GM12865 (cell line): ENCODE measurements around the gene VPS16.
A peak's percentile ranks its signal among the peaks of the same experiment; 100 is the strongest.

ENCODE experiments used
- DNase-seq: peaks from one replicate; pipeline ENCODE4 v3.0.0; 2010; ENCODE audit warnings: low read depth
- H3K4me3 ChIP-seq: 2 replicates; pipeline ENCODE4 v1.5.1; 2011; ENCODE audit warnings: mild to moderate bottlenecking, low read depth, low read length, control low read depth
- TF ChIP-seq, protein P1 (sequence below): IDR thresholded peaks from 2 replicates; pipeline ENCODE4 v1.5.1; 2011; ENCODE audit warnings: low read length, control low read depth, low read depth, inconsistent platforms; ENCODE audit not compliant: insufficient read depth; ENCODE audit errors: missing control alignments

Gene VPS16

DNA sequence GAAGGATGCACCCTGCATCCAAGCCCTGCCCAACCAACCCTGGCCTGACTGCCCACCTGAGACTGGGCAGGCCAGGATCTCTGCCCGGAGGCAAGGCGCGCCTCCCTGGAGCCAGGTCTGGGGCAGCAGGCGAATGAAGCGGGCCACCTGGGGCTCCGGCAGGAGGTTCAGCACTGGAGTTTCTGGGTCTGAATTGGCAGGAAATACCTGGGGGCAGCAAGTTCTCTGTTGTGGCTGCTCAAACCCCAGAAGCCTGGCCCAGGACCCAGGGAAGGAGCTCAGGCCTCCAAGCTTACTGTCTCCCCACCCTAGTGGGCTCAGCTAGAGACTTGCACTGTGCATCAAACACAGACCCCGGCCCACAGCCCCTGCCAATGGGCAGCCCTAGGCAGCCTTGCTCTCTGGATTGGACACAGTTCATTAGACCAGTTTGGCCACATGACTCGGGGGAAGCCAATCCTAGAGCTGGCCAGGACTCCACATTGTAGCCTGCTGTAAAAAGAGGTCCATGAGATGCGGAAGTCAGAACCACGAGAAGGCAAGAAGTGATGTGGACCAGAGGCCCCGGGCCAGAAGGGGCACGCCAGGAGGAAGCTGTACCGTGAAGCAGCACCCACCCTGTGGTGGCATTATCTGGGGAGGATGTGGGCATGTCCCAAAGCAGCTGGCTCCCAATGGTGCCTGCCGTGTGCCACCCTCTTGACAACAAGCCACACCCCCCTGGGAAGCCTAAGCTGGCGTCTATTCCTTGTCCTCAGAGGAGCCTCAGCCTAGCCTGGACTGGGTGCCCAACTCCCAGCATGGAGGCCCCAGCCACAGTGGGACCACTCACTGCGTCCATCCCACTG, 43.2 kb upstream of the VPS16 start:
- no peak for DNase-seq
- no peak overlapping the region for H3K4me3 ChIP-seq
- TF ChIP-seq, protein P1, sequence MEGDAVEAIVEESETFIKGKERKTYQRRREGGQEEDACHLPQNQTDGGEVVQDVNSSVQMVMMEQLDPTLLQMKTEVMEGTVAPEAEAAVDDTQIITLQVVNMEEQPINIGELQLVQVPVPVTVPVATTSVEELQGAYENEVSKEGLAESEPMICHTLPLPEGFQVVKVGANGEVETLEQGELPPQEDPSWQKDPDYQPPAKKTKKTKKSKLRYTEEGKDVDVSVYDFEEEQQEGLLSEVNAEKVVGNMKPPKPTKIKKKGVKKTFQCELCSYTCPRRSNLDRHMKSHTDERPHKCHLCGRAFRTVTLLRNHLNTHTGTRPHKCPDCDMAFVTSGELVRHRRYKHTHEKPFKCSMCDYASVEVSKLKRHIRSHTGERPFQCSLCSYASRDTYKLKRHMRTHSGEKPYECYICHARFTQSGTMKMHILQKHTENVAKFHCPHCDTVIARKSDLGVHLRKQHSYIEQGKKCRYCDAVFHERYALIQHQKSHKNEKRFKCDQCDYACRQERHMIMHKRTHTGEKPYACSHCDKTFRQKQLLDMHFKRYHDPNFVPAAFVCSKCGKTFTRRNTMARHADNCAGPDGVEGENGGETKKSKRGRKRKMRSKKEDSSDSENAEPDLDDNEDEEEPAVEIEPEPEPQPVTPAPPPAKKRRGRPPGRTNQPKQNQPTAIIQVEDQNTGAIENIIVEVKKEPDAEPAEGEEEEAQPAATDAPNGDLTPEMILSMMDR: no peak

DNA sequence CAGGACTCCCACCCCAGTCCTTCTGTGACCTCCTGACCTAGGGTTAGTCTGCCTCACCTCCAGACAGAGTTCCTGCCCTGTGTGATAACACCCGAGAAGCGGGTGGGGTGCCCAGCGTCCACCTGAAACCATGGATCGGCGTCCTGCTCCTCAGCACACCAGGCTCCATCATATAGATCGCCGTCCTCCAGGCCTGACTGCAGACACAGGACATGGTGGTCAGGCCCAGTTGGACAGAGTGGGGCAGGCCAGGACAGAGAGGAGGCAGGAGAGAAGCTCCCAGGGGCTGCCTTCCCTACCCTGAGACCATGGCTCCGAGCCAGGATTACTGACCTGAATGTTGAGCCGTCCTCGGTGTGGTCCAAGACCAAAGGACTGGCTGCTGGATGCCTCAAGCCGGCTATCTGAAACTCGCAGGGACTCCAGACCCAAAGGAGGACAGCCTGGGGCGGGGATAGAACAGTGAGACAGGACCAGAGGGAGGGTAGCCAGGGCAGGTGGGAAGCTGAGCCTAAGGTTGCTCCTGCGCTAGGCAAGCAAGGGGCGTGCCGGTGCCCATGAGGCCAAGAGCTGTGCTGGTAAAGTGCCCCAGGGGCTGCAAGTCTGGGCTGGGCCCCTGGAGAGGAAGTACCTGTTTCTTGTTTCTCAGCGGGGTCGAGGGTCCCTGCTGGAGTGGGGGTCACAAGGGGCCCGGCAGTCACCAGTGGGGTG, 42.3 kb upstream of the VPS16 start:
- no peak overlapping the region for H3K4me3 ChIP-seq
- no peak for DNase-seq
- TF ChIP-seq, protein P1: no peak

DNA sequence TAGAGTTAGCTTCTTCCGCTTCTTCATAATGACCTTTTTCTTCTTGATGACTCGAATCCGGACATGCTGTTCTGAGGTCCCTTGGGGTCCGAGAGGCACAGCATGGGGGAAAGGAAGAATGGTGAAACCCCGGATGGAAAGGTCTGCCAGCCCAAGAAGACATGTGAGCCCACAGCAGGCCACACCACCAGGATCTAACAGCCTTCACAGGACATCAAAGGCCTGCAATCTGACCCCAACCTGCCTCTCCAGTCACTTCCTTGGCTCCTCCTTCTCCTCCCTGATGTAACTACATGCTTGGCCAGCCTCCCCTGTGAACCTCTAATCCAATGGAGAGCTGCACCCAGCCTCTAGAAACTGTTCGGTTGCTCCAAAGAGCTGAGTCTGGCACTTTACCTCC, 41.7 kb upstream of the VPS16 start:
- no peak for DNase-seq
- no peak overlapping the region for H3K4me3 ChIP-seq
- TF ChIP-seq, protein P1: no peak

DNA sequence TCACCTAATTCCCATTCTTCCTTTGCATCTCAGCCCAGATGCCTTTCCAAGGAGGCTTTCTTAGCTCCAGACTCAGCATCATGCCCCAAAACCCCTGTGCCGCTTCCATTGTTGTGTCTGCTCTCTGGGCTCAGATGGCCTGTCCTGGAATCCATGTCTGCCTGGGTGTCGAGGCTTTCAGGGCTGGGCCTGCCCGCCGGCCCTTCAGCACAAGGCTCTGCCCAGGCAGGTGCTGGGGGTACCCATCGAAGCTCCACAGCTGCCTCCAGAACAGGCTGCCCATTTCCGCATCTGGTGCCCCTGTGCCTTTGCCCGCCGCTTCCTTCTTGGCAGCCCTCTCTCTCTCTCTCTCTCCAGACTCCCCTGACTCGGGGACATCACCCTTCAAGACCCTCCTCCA, 41.3 kb upstream of the VPS16 start:
- TF ChIP-seq, protein P1: no peak
- no peak overlapping the region for H3K4me3 ChIP-seq
- DNase-seq: no peak

DNA sequence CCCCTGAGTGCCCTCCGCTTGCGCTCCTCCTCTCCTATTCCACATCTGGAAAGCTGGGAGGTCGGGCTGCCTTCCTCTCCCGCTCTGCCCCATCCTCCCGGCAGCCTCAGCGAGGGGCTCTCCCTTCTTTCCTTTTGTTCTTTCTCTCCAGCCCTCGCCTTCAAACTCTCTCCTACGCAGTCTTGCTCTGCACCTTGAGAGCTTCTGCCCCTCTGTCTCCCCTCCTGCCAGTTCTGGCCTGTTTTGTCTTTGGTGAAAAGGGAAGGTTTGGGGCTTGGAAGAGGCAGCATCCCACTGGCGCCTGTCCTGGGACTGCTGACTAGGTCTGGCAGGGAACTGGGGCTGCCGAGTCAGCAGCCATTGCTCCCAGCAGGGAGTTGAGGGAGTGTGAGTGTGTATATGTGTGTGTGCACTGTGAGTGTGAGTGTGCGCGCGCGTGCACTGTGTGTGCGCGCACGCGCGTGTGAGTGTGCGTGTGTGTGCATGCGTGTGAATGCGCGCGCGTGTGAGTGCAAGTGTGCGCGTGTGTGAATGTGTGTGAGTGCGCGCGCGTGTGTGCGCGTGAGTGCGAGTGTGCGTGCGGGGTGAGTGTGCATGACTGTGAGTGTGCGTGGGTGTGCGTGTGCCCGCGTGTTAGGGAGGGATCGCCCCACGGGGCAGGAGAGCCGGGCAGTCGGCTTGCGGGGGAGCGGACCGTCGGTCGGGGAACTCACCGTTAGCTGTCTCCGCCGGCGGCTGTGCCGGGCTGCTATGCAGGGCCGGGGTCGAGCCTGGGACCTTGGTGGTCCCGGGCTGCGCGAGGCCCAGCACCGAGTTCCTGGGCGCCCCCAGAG, 40.6 kb upstream of the VPS16 start:
- TF ChIP-seq, protein P1: no peak
- DNase-seq: no peak

DNA sequence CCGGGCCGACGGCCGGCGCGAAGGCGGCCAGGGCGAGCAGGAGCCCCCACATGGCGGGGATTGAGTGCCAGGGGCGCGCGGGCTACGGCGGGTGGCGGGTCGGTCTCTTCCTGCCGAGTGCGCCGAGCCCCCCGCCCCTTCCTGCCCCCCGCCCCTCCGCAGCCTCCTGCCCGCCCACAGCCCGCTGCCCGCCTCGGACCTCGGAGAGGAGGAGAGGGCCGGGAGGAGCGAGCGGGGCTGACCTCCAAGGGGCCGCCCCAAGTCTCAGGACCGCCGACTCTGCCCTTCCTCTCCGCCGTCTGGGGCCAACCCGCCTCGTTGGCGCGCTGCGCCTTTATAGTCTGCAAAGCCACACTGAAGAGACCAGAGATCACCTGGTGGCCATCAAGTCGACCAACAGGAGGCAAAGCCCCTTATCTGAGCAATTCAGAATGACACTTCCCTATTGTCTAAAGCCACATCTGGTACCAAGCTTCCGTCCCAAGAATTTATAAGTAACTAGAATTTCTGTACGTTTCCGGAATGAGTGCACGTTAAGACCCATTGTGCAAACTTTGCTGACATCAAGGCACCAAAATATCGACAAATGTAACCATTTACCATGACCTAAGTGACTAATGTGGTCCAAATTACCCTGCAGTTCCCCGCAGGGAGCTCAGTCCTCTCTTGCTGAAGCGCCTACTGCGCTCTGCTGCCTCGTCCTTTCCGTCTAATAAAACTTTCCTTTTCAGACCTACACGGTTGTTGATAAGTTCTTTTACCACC, 39.8 kb upstream of the VPS16 start, which contains the start of gene CPXM1:
CPXM1 (minus strand) TSS at position 107 of the 765 bp plus-strand sequence; CDS start at position 52, 55 bp downstream.
- TF ChIP-seq, protein P1: no peak
- no peak within 1 kb of the TSS for H3K4me3 ChIP-seq
- peak; percentile 28 for DNase-seq

More for the DNA sequence above, 40.6 kb upstream of the VPS16 start:
- no peak overlapping the region for H3K4me3 ChIP-seq
